PFSK-1 (cell line): Measurements from ENCODE around the gene BDH1.

ENCODE experiments used
- FOXP2 ChIP-seq: optimal IDR thresholded peaks from 2 replicates; pipeline ENCODE3; 2011; ENCODE audit warnings: borderline replicate concordance, control low read depth, inconsistent platforms; ENCODE audit not compliant: insufficient read depth; ENCODE audit errors: extremely low read length, extremely low read depth
- POLR2AphosphoS5 ChIP-seq: IDR thresholded peaks from 2 replicates; pipeline ENCODE4 v1.6.1; 2012; ENCODE audit warnings: low read depth, mild to moderate bottlenecking, control low read depth, low read length, moderate library complexity
- REST ChIP-seq, 2 experiments: IDR thresholded peaks; 2 replicates each; pipeline versions ENCODE4 v1.6.1 to v1.8.0; 2011 to 2012; ENCODE audit warnings: low read depth in 2 of 2, low read length in 2 of 2, control low read depth in 1 of 2, inconsistent platforms in 1 of 2, mild to moderate bottlenecking in 1 of 2, moderate library complexity in 1 of 2; ENCODE audit not compliant: insufficient read depth in 1 of 2
- SIN3A ChIP-seq: IDR thresholded peaks from 2 replicates; pipeline ENCODE4 v1.6.1; 2012; ENCODE audit warnings: mild to moderate bottlenecking, low read length, moderate library complexity, borderline replicate concordance; ENCODE audit not compliant: insufficient read depth
- TAF1 ChIP-seq: IDR thresholded peaks from 2 replicates; pipeline ENCODE4 v1.6.1; 2012; ENCODE audit warnings: low read length, control low read depth, borderline replicate concordance; ENCODE audit not compliant: insufficient read depth

Gene BDH1

GRCh38 chr3:197562398-197563251 is 6.9 kb upstream of the BDH1 start:
- no peak for TF ChIP-seq TAF1

- TF ChIP-seq FOXP2 (no peak), SIN3A (no peak), REST (IDR thresholded peaks at IDR 0.05; ENCODE audit: insufficient read depth in 1 of 2, low read depth in 2 of 2, low read length in 2 of 2) (no peak), TAF1 (no peak), POLR2AphosphoS5 (no peak)
Measured at GRCh38 chr3:197561926-197562325, 6.2 kb upstream of the BDH1 start.

- TF ChIP-seq REST (IDR thresholded peaks at IDR 0.05; ENCODE audit: insufficient read depth in 1 of 2, low read depth in 2 of 2, low read length in 2 of 2) (no peak), POLR2AphosphoS5 (no peak), TAF1 (no peak), FOXP2 (no peak), SIN3A (no peak)
Measured at GRCh38 chr3:197559651-197560050, 3.9 kb upstream of the BDH1 start.

GRCh38 chr3:197554562-197555280 is 1.0 kb downstream of the BDH1 start:
- TF ChIP-seq REST (IDR thresholded peaks at IDR 0.05; ENCODE audit: insufficient read depth in 1 of 2, low read depth in 2 of 2, low read length in 2 of 2): peak in 1 of 2 experiments; percentile 70; a peak in 1 of 4 replicates
- peak; percentile 60 for TF ChIP-seq FOXP2
- no peak for TF ChIP-seq TAF1
- no peak for TF ChIP-seq SIN3A
- peak; percentile 42; the same call in 1 of the 2 replicates for TF ChIP-seq POLR2AphosphoS5

- TF ChIP-seq TAF1: no peak
- no peak for TF ChIP-seq SIN3A
- no peak for TF ChIP-seq REST (IDR thresholded peaks at IDR 0.05; ENCODE audit: insufficient read depth in 1 of 2, low read depth in 2 of 2, low read length in 2 of 2)
- TF ChIP-seq POLR2AphosphoS5: no peak
- TF ChIP-seq FOXP2: no peak
Measured at GRCh38 chr3:197554196-197554561, 1.6 kb downstream of the BDH1 start.
